HG02610 (cell line): ENCODE results near the gene TSC22D2.
"Not testable (repeated sequence)": the region's sequence is repeated elsewhere in the genome, so short reads cannot be mapped to it uniquely, and the experiment has no call there.

Experiments
- ATAC-seq: cut with Tn5 transposase; IDR thresholded peaks from one replicate; pipeline ENCODE4 v1.9.1; 2021; ENCODE audit warnings: mild to moderate bottlenecking, moderate library complexity; ENCODE audit not compliant: unreplicated experiment

Gene TSC22D2

GRCh38 chr3:150446470-150446977 is 38.4 kb downstream of the TSC22D2 start:
- ATAC-seq: no peak

DNA sequence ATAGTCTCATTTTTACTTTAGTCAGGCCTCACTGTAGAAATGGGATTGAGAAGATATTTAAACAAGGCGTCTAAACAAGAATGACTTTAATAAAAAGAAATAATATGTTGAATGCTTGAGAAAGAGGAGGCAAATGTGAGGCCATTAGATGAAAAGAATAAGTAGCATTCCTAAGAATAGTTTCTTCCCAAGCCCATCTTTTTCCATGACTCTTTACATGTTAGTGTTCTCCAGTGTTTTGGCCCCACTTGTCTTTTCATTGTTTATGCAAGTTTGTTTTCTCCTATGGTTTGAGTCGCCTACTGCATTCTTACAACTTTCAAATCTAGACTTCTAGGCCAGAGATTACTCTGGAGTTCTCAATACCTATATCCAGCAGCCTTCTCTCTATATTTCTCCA is 39.0 kb downstream of the TSC22D2 start:
- no peak for ATAC-seq

DNA sequence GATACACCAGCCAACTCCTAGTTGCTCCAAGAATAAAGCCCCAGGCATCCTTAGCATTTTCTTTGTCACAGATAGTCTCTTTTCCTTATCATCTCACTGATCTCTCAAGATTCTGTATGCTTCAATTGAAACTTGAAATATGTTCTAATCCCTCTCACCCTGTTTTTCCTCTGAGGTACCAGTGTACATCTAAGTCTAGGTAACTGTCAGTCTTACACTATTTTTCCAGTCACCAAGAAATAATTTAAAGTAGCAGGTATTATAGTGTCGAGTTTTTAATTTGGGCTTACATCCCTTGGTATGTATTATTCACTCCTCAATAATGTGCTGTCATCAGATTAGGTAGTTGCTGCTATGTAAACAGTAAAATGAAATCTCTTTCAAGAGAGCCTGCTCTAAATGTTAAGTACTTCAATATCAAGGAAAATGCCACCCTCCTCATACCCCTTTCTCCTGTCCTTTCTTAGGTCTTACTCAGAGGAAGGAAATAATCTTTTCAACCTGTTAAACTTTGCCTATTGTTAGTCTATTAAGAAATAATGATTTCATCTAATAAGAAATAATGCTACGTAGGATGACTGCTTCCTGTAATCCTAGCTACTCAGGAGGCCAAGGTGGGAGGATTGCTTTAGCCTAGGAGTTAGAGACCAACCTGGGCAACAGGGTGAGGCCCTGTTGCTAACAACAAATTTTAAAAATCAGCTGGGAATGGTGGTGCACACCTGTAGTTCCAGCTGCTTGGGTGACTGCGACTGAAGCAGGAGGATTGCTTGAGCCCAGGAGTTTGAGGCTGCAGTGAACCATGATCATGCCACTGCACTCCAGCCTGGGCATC is 39.8 kb downstream of the TSC22D2 start:
- no peak for ATAC-seq

- ATAC-seq: no peak
Measured at GRCh38 chr3:150449169-150449721, 41.1 kb downstream of the TSC22D2 start.

GRCh38 chr3:150450916-150451315 is 42.8 kb downstream of the TSC22D2 start:
- ATAC-seq: no peak

DNA sequence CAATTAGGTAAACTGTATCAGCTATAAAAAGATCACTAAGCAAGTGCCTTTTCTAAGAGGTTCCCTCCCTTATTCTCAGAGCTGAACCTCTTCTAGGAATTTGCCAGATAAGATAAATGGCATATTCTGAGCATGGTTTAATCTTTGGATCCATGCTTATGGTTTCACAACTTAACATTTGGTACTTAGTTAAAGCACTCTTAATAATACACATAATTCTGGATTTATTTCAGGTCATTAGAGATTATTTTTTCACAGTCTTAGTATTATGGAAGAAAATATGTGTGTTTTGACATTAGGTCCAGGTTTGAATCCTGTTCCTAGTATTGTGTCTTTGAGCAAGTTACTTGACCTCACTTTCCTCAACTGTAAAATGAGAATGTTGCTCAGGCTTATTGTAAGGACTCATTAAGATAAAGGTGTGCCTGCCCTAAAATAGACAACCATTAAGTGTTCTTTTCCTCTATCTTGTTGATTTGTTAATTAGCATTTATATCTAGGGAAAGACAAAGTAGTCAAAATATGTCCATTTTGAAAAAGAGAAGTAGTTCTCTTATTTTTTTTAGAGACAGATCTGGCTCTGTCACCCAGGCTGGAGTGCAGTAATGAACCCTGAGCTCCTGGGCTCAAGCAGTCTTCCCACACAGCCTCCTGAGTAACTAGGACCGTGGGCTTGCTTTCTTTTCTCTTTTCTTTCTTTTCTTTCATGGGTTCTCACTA is 43.4 kb downstream of the TSC22D2 start:
- no peak for ATAC-seq

DNA sequence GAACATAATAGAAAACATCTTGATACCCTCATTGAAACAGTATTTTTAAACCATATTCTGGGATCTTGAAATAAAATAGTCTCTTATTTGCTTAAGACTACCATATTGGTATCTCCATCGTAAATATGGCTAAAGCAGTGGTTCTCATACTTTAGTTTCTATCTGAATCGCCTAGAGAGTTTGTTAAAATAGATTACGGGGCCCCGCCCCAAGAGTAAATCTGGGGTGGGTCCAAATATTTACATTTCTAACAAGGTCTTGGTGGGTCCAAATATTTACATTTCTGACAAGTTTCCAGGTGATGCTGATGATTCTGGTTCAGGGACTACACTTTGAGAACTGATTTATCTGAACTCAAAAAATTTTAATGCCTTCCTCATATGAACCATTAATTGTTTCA is 45.3 kb downstream of the TSC22D2 start:
- no peak for ATAC-seq

- no peak for ATAC-seq
Measured at GRCh38 chr3:150454085-150454484, 46.0 kb downstream of the TSC22D2 start.

GRCh38 chr3:150454622-150455021 is 46.5 kb downstream of the TSC22D2 start:
- ATAC-seq: no peak

- no peak for ATAC-seq
Measured at GRCh38 chr3:150455341-150455740, 47.2 kb downstream of the TSC22D2 start.

DNA sequence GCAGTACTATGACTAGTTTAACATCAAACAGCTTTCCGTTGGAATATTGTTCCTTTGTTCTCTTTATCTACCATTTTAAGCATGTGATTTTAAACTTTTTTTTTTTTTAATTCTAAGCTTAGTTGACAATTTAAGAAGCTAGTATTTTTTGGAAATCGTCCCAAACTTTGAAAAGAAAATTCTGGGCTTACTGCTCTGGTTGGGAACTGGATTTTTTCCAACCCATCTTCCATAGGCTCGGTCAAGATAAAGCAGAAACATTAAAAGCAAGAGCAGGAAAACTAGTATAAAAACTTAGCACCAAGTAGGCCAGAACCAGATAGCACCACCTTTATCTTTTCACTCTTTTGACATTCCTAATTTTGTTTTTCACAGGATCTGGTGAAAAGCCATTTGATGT is 49.9 kb downstream of the TSC22D2 start:
- no peak for ATAC-seq

DNA sequence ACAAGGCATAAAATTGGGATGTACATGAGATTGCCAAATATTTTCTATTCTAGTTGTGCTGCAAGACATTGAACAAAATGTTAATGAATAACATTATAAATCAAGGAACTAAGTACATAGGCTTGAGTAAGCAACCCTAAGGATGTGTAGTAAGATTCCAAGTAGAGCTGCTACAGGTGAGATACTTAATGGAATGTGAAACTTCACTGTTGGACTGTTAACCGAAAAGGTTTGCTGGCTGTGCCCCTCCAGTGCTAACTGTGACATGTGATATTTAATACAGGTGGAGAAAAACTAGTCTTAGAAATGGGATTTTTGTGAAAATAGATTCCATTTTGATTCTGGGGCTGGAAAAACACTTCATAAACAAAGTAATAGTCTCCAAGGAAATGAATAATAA is 52.4 kb downstream of the TSC22D2 start:
- ATAC-seq: no peak

DNA sequence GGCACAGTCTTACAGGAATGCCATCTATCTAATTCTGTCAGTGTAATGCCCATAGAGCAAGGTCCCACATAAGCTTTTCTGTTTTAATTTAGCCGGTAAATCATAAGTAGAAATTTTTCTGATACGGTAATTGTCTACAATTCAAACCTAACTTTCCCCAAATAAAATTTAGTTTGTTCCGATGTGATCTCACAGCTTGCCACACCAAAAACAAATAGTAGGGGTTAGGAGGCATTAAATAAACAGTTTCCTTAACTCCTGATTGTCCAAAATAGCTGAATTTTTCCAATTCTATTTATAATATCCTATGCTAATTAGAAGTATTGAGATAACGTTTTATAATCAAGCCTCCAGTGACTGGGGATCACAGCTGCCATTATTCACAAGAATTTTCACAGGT is 53.3 kb downstream of the TSC22D2 start:
- ATAC-seq: no peak

- no peak for ATAC-seq
Measured at GRCh38 chr3:150462108-150462507, 54.0 kb downstream of the TSC22D2 start.

DNA sequence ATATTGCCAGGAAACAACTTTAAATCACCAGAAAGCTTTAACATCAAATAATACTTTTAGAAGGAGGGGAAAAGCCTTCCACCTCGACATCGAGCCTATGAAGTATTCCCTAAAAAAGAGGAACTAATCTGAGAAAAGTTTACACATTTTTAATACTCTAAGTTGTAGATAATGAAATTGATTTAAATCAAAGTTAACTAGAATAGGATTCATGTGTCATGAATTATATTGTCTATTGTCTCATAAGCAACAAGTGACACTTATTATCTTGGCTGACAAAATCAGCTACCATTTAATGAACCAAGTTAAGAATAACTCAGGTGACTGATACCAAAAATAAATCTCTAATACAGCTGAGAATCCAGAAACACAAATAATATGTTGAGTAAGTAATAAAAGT is 56.6 kb downstream of the TSC22D2 start:
- ATAC-seq: no peak

DNA sequence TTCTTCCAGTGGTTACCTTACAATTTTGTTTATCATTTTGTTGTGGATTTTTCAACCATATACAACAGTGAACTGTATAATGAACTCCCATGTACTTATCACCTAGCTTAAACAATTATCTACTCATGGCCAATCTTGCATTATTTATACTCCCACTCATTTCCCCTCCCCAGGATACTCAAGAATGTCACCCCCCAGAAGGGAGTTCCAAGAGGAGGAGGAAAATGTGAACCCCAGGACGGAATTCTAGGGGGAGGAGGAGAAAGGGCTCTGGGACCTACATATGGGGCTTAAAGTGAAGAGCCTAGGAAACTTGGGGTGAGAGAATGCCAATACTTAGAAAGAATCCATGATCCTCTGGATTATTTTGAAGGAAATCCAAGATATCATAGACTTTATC is 59.3 kb downstream of the TSC22D2 start:
- no peak for ATAC-seq

DNA sequence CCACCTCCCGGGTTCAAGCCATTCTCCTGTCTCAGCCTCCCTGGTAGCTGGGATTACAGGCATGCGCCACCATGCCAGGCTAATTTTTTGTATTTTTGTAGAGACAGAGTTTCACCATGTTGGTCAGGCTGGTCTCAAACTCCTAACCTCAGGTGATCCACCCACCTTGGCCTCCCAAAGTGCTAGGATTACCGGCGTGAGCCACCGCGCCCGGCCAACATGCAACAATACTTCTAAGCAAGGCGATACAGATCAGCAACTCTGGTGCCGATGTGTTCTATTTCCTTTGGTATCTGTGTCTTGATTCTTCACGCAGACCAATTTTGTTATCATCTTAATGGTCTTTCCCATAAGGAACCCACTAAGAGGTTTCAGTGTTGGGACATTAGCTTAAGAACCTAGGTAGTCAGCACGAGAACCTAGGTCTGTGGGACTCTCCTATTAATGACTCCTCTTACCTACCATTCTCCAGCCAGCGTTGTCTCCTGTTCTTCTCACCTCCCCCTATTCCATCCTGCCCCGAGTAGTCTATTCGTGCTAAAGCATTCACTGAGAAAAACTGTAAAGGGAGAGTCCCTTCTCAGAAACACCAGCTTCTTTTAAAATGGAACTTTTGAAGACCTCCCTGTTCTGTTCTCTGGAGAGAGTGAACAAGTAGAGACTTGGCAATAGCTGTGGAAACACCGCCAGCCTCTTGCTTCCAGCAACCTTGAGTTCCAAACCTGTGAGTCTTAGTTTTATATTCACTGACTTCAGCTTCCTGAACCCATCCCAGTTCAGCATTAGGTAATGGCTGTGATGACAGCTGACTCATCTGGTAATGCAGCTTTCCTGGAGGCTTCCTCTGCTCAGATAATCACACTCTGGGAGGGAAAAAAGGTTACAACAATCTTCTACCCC is 61.2 kb downstream of the TSC22D2 start:
- no peak for ATAC-seq

- ATAC-seq: no peak
Measured at GRCh38 chr3:150469931-150470740, 62.0 kb downstream of the TSC22D2 start.

- ATAC-seq: no peak
Measured at GRCh38 chr3:150472421-150472820, 64.3 kb downstream of the TSC22D2 start.

GRCh38 chr3:150473161-150473560 is 65.1 kb downstream of the TSC22D2 start:
- not testable (repeated sequence) for ATAC-seq
